Activated T-cell treated with anti-CD3 and anti-CD28 coated beads, Interleukin-2, amount 50 U/mL, for 72 hours (primary cell): Measurements from ENCODE around the gene EME2. TPM values are rescaled to one million over a fixed set of nuclear protein-coding genes. Genes with fewer than 3 reads are reported as not detected.

Experiments
- ATAC-seq, 2 donors: fragments of 150-1000 bp; cut with Tn5 transposase; replicated peaks in 1 of 2; 2 replicates each; pipeline ENCODE4 v1.10.0; 2021; ENCODE audit warnings: moderate library complexity in 2 of 2, mild to moderate bottlenecking in 1 of 2
- DNase-seq, 2 donors: peaks; one replicate each; pipeline ENCODE4 v3.0.0; 2021 to 2022; ENCODE audit warnings: mixed read lengths in 1 of 2
- H3K27ac Mint-ChIP-seq: one replicate; pipeline ENCODE4 v1.8.0; 2022; ENCODE audit warnings: mild to moderate bottlenecking, moderate library complexity, mixed read lengths
- H3K27me3 Mint-ChIP-seq: one replicate; pipeline ENCODE4 v1.8.0; 2022; ENCODE audit warnings: low read depth, mixed read lengths
- H3K36me3 Mint-ChIP-seq, 2 donors: one replicate each; pipeline ENCODE4 v1.8.0; 2022; ENCODE audit warnings: mixed read lengths in 2 of 2, mild to moderate bottlenecking in 1 of 2; ENCODE audit not compliant: insufficient read depth in 2 of 2
- H3K4me1 Mint-ChIP-seq: one replicate; pipeline ENCODE4 v1.8.0; 2022; ENCODE audit warnings: low read depth, mixed read lengths
- H3K4me3 Mint-ChIP-seq, 2 donors: one replicate each; pipeline ENCODE4 v1.8.0; 2022; ENCODE audit warnings: mild to moderate bottlenecking in 2 of 2, mixed read lengths in 2 of 2, moderate library complexity in 2 of 2
- H3K9me3 Mint-ChIP-seq, 2 donors: one replicate each; pipeline ENCODE4 v1.8.0; 2022; ENCODE audit warnings: mixed read lengths in 2 of 2
- total RNA-seq, 2 donors: library from RNA; stranded (reverse); gene quantifications; one replicate each; pipeline ENCODE4 v1.2.3, GENCODE V29; 2022

The EME2 gene
- total RNA-seq, 2 donors from 2014 or later, result 14.4 to 18.6 TPM

GRCh38 chr16:1800701-1801100, 28.1 kb downstream of the EME2 start:
- no peak for DNase-seq
- H3K27me3 Mint-ChIP-seq, result no peaks in the 10 kb centered on the region
- ATAC-seq, result no peak
- H3K4me3 Mint-ChIP-seq, result no peak overlapping the region
- no peak overlapping the region for H3K27ac Mint-ChIP-seq
- peaks cover 8 to 10% of the 10 kb centered on the region in 2 donors for H3K9me3 Mint-ChIP-seq
- H3K4me1 Mint-ChIP-seq, result no peaks in the 10 kb centered on the region
- peaks cover 10 to 19% of the 10 kb centered on the region in 2 donors for H3K36me3 Mint-ChIP-seq

- H3K27me3 Mint-ChIP-seq, result no peaks in the 10 kb centered on the region
- DNase-seq (no peak), ATAC-seq (no peak)
- no peaks in the 10 kb centered on the region for H3K9me3 Mint-ChIP-seq
- H3K4me1 Mint-ChIP-seq, result peaks cover 5% of the 10 kb centered on the region
- H3K4me3 Mint-ChIP-seq, result no peak overlapping the region
- H3K36me3 Mint-ChIP-seq, result peaks cover 1 to 8% of the 10 kb centered on the region in 2 donors
- no peak overlapping the region for H3K27ac Mint-ChIP-seq
Measured at GRCh38 chr16:1807626-1808025, 35.0 kb downstream of the EME2 start.

GRCh38 chr16:1808691-1809090, 36.1 kb downstream of the EME2 start:
- DNase-seq (no peak), ATAC-seq (no peak)
- Mint-ChIP-seq H3K27me3 (no peaks in the 10 kb centered on the region), H3K4me1 (peaks cover 5% of the 10 kb centered on the region), H3K36me3 (peaks cover 1 to 8% of the 10 kb centered on the region in 2 donors), H3K4me3 (no peak overlapping the region), H3K9me3 (no peaks in the 10 kb centered on the region), H3K27ac (no peak overlapping the region)

GRCh38 chr16:1809281-1809801, 36.7 kb downstream of the EME2 start:
- H3K36me3 Mint-ChIP-seq, result peaks cover 1 to 8% of the 10 kb centered on the region in 2 donors
- peaks cover 5% of the 10 kb centered on the region for H3K4me1 Mint-ChIP-seq
- no peaks in the 10 kb centered on the region for H3K9me3 Mint-ChIP-seq
- no peak overlapping the region for H3K4me3 Mint-ChIP-seq
- no peak overlapping the region for H3K27ac Mint-ChIP-seq
- no peaks in the 10 kb centered on the region for H3K27me3 Mint-ChIP-seq
- ATAC-seq (no peak), DNase-seq (no peak)

- peaks cover 5% of the 10 kb centered on the region for H3K4me1 Mint-ChIP-seq
- H3K27ac Mint-ChIP-seq, result no peak overlapping the region
- H3K9me3 Mint-ChIP-seq, result no peaks in the 10 kb centered on the region
- H3K36me3 Mint-ChIP-seq, result peaks cover 1 to 8% of the 10 kb centered on the region in 2 donors
- no peak overlapping the region for H3K4me3 Mint-ChIP-seq
- no peak for ATAC-seq
- H3K27me3 Mint-ChIP-seq, result no peaks in the 10 kb centered on the region
- DNase-seq, result no peak
Measured at GRCh38 chr16:1810106-1810505, 37.5 kb downstream of the EME2 start.

- Mint-ChIP-seq H3K4me1 (peaks cover 5% of the 10 kb centered on the region), H3K36me3 (peaks cover 1 to 8% of the 10 kb centered on the region in 2 donors), H3K9me3 (no peaks in the 10 kb centered on the region), H3K4me3 (no peak overlapping the region), H3K27me3 (no peaks in the 10 kb centered on the region), H3K27ac (no peak overlapping the region)
- DNase-seq (no peak), ATAC-seq (no peak)
Measured at GRCh38 chr16:1810536-1810935, 37.9 kb downstream of the EME2 start.

GRCh38 chr16:1812732-1813163, 40.1 kb downstream of the EME2 start:
- DNase-seq (peak; percentile 53 to 59), ATAC-seq (peak; percentile 68 to 85)
- H3K9me3 Mint-ChIP-seq, result no peaks in the 10 kb centered on the region
- H3K27ac Mint-ChIP-seq, result no peak overlapping the region
- no peaks in the 10 kb centered on the region for H3K27me3 Mint-ChIP-seq
- H3K4me1 Mint-ChIP-seq, result peaks cover 5% of the 10 kb centered on the region
- no peak overlapping the region for H3K4me3 Mint-ChIP-seq
- no peaks in the 10 kb centered on the region for H3K36me3 Mint-ChIP-seq

GRCh38 chr16:1815461-1815860, 42.9 kb downstream of the EME2 start:
- no peaks in the 10 kb centered on the region for H3K9me3 Mint-ChIP-seq
- no peak for ATAC-seq
- H3K27me3 Mint-ChIP-seq, result no peaks in the 10 kb centered on the region
- no peak for DNase-seq
- H3K27ac Mint-ChIP-seq, result no peak overlapping the region
- H3K4me1 Mint-ChIP-seq, result peaks cover 5% of the 10 kb centered on the region
- no peaks in the 10 kb centered on the region for H3K36me3 Mint-ChIP-seq
- no peak overlapping the region for H3K4me3 Mint-ChIP-seq

- Mint-ChIP-seq H3K4me1 (peaks cover 5% of the 10 kb centered on the region), H3K27me3 (no peaks in the 10 kb centered on the region), H3K36me3 (no peaks in the 10 kb centered on the region), H3K9me3 (no peaks in the 10 kb centered on the region), H3K27ac (no peak overlapping the region), H3K4me3 (no peak overlapping the region)
- no peak for DNase-seq
- ATAC-seq, result no peak
Measured at GRCh38 chr16:1816396-1817275, 44.0 kb downstream of the EME2 start.

- H3K27me3 Mint-ChIP-seq, result no peaks in the 10 kb centered on the region
- H3K36me3 Mint-ChIP-seq, result no peaks in the 10 kb centered on the region
- H3K4me1 Mint-ChIP-seq, result peaks cover 4% of the 10 kb centered on the region
- no peaks in the 10 kb centered on the region for H3K9me3 Mint-ChIP-seq
- ATAC-seq, result no peak
- no peak for DNase-seq
- no peak overlapping the region for H3K4me3 Mint-ChIP-seq
- no peak overlapping the region for H3K27ac Mint-ChIP-seq
Measured at GRCh38 chr16:1817276-1817589, 44.6 kb downstream of the EME2 start.

- no peak overlapping the region for H3K4me3 Mint-ChIP-seq
- no peaks in the 10 kb centered on the region for H3K9me3 Mint-ChIP-seq
- H3K4me1 Mint-ChIP-seq, result no peaks in the 10 kb centered on the region
- H3K27ac Mint-ChIP-seq, result no peak overlapping the region
- ATAC-seq (no peak), DNase-seq (no peak)
- no peaks in the 10 kb centered on the region for H3K27me3 Mint-ChIP-seq
- H3K36me3 Mint-ChIP-seq, result no peaks in the 10 kb centered on the region
Measured at GRCh38 chr16:1817716-1818115, 45.1 kb downstream of the EME2 start.

- Mint-ChIP-seq H3K27ac (no peak overlapping the region), H3K36me3 (no peaks in the 10 kb centered on the region), H3K4me1 (no peaks in the 10 kb centered on the region), H3K27me3 (no peaks in the 10 kb centered on the region), H3K4me3 (no peak overlapping the region), H3K9me3 (no peaks in the 10 kb centered on the region)
- ATAC-seq (no peak), DNase-seq (no peak)
Measured at GRCh38 chr16:1818204-1818872, 45.7 kb downstream of the EME2 start.

- Mint-ChIP-seq H3K27ac (no peak overlapping the region), H3K4me1 (no peaks in the 10 kb centered on the region), H3K9me3 (no peaks in the 10 kb centered on the region), H3K4me3 (no peak overlapping the region), H3K27me3 (no peaks in the 10 kb centered on the region), H3K36me3 (no peaks in the 10 kb centered on the region)
- ATAC-seq (no peak), DNase-seq (no peak)
Measured at GRCh38 chr16:1818873-1819525, 46.4 kb downstream of the EME2 start.
